GM21526 (cell line): ENCODE results near the gene PNPLA6.
"Not testable (repeated sequence)": the region's sequence is repeated elsewhere in the genome, so short reads cannot be mapped to it uniquely, and the experiment has no call there.

Source experiments
- ATAC-seq: cut with Tn5 transposase; IDR thresholded peaks from one replicate; pipeline ENCODE4 v1.9.1; 2021; ENCODE audit warnings: moderate library complexity; ENCODE audit not compliant: unreplicated experiment, low FRiP score

The PNPLA6 gene

DNA sequence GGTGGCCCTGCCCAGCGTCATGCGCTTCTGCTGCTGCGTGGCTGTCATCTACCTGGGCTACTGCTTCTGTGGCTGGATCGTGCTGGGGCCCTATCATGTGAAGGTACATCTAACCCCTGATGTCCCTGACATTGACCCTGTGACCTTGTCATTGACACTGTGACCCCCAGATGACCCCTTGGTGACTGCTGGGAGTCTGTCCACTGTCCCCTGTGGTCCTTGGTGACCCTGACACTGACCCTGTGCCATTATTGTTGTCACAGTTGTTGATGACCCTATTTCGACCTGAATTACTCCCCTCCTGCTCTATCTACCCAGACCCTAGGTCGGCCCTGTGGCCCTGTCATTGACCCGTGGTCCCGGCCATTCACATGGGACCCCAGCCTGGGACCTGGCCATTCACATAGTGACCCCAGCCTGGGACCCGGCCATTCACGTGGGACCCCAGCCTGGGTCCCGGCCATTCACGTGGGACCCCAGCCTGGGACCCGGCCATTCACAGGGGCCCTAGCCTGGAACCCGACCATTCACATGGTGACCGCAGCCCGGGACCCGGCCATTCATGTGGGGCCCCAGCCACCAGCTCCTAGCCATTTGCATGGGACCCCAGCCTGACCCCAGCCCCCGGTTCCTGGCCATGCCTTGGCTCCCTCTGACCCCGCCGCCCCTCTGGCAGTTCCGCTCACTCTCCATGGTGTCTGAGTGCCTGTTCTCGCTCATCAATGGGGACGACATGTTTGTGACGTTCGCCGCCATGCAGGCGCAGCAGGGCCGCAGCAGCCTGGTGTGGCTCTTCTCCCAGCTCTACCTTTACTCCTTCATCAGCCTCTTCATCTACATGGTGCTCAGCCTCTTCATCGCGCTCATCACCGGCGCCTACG lies 5.7 kb upstream of the PNPLA6 start:
- no peak for ATAC-seq

DNA sequence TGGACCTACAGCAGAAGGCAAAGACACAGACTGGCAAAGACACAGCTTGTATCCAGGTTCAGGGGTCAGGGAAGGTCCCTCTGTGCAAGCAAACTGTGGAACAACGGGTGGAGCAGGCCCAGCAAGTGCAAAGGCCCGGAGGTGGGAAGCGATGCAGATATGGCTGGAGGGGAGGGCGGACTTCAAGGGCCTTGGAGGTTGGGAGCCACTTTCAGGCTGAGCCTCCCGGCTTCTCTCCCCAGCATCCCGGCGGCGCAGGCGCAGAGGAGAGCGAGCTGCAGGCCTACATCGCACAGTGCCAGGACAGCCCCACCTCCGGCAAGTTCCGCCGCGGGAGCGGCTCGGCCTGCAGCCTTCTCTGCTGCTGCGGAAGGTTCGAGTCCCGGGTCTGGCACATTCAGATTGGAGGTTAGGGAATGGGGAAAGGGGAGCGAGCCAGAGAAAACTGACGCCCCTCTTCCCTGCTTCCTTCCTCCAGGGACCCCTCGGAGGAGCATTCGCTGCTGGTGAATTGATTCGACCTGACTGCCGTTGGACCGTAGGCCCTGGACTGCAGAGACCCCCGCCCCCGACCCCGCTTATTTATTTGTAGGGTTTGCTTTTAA lies 2.1 kb upstream of the PNPLA6 start:
- no peak for ATAC-seq

DNA sequence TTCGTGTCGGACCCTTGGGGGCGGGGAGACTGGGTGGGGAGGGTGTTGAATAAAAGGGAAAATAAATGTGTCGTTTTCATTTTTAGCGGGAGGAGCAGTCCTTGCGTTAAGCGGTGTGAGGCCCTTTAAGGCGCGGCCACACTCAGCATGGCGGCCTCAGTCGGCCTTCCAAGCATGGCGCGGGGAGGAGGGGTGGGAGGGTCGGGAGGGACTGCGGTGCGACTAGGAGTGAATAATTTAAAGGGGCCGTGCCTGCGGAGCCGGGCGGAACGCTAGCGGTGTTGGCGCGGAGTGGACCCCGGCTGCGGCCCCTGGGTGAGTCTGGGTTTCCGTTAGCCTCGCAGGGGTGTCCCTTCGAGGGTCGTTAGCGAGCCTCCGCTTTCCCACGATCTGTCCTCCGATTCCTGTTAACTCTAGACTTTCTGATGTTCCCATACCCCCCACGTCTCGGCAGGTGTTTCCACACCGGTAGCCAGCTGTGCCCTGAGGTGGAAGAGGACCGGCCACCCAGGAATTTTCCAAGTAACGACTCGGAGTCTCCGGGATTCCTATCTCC lies 1.5 kb upstream of the PNPLA6 start:
- no peak for ATAC-seq

DNA sequence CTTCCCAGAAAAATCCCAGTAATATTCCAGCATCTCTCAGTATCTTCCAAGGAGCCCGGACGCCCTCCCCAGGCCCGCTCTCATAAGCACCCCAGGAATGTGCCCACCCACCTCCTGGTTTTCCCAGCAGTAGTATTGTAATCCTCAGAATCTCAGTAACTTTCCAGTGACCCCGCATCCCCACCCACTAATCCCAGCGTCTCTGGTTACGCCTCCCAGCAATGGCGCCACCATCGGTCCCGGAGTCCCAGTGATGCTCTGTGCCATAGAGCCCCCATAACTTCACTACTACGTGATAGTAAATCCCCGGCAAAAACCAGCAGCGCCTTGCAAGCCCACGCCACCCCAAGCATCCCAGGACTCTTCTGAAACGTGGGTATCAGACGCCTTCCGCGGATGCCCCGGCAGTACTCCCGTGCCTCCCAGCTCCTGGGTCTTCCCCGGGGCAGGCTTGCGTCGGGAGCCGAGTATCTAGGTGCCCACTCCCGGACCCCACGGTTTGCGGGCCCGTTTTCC lies 928 bp upstream of the PNPLA6 start:
- ATAC-seq: no peak

DNA sequence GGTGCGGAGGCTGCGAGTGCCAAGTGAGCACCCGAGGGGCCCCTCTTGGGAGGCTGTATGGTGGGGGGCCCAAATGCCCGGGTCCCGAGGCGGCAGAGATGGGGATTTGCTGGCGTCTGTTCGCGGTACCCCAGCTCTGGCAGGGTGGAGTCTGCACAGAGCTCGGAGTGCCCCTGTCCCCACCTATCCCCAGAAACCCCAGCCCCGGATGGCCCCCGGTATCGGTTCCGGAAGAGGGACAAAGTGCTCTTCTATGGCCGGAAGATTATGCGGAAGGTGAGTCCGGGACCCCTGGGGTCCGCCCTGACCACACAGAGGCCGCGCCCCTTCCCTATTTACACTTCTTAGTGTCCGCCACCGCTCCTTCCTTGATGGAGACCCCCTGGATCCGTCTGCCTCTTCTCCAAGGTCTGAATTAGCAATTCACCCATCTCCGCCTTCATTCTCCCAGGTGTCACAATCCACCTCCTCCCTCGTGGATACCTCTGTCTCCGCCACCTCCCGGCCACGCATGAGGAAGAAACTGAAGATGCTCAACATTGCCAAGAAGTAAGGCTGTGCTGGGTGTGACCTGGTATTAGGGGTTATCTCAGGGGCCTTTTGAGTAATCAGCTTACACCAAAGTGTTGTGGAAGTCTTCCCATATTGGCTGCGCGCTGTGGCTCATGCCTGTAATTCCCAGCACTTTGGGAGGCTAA lies 630 bp downstream of the PNPLA6 start:
- ATAC-seq: peak; percentile 6

DNA sequence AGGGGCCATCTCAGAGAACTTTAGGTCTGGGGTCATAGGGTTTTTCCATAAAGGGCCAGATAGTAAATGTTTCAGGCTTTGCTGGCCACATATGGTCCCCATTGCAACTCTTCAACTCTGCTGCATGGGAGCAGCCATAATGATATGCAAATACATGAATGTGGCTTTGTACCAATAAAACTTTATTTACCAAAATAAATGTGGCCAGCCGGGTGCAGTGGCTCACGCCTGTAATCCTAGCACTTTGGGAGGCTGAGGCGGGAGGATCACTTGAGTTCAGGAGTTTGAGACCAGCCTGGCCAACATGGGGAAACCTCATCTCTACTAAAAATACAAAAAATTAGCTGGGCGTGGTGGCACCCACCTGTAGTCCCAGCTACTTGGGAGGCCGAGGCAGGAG lies 3.5 kb downstream of the PNPLA6 start:
- not testable (repeated sequence) for ATAC-seq

DNA sequence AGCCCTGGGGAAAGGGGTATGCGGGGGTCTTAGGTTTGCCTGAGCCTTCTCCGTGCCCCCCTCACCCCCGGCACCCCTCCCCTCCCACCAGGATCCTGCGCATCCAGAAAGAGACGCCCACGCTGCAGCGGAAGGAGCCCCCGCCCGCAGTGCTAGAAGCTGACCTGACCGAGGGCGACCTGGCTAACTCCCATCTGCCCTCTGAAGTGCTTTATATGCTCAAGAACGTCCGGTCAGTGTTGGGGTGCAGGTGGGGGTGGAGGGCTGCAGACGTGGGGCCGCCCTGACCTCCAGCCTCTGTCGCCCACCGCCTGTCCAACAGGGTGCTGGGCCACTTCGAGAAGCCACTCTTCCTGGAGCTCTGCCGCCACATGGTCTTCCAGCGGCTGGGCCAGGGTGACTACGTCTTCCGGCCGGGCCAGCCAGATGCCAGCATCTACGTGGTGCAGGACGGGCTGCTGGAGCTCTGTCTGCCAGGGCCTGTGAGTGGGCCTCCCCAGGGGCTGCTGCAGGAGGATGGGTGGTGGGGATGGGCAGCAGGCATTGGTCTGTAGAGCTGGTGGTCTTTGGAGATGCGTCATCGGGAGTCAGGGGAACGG lies 4.4 kb downstream of the PNPLA6 start:
- no peak for ATAC-seq

DNA sequence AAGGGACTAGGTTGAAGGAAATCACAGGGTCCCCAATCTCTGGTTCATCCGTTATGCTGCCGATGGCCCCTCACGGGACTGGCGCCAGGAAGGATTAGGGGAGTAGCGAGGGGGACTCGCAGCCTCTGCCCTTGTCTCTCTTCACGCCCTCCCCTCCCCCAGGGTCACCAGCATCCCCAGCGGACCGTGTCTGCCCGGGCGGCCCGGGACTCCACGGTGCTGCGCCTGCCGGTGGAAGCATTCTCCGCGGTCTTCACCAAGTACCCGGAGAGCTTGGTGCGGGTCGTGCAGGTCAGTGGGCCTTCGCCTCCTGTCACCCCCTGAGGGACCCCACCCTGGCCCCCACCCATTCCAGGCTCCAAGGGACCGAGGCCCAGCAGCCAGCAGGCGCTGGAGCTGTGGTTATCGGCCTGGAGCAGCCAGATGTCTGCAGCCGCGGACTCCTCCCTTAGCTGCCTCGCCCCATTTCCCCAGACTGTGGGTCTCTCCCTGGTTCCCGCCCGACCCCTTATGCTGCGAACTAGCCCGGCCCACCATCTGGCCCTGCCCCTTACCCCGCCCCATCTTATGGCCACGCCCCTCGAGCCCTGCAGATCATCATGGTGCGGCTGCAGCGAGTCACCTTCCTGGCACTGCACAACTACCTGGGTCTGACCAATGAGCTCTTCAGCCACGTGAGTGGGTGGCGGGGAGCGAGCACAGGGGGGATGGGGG lies 5.4 kb downstream of the PNPLA6 start:
- ATAC-seq: no peak

DNA sequence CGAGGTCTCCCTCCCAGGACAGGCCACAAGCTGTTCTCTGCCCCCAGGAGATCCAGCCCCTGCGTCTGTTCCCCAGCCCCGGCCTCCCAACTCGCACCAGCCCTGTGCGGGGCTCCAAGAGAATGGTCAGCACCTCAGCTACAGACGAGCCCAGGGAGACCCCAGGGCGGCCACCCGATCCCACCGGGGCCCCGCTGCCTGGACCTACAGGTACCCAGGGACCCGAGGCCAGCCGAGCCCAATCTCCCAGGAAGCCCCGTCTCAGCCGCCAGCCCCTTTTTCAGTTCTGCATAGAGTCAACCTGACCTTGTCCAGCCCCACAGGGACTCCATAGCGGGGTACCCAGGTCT lies 5.9 kb downstream of the PNPLA6 start:
- no peak for ATAC-seq

DNA sequence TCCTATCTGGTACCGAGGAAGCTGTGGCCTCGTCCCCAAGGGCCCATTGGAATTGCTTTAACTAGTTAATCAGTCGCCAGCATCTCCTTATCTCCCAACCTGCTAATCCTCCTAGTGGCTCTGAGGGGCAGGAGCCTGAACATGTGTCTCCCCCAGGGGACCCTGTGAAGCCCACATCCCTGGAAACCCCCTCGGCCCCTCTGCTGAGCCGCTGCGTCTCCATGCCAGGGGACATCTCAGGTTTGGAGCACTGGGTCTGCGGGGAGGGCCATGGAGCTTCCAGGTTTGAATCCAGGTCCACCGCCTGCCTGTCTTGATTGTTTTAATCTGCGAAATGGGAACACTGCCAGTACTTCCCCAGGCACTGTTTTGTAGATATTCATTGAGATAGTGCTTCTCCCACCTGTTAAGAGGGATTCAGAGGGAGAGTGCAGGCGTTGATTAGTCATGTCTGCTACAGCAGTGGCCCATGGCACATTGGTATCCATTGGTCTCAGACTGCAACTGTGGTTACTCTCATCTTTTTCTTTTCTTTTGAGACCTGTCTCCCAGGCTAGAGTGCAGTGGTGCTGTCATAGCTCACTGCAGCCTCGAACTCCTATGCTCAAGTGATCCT lies 6.4 kb downstream of the PNPLA6 start:
- no peak for ATAC-seq

DNA sequence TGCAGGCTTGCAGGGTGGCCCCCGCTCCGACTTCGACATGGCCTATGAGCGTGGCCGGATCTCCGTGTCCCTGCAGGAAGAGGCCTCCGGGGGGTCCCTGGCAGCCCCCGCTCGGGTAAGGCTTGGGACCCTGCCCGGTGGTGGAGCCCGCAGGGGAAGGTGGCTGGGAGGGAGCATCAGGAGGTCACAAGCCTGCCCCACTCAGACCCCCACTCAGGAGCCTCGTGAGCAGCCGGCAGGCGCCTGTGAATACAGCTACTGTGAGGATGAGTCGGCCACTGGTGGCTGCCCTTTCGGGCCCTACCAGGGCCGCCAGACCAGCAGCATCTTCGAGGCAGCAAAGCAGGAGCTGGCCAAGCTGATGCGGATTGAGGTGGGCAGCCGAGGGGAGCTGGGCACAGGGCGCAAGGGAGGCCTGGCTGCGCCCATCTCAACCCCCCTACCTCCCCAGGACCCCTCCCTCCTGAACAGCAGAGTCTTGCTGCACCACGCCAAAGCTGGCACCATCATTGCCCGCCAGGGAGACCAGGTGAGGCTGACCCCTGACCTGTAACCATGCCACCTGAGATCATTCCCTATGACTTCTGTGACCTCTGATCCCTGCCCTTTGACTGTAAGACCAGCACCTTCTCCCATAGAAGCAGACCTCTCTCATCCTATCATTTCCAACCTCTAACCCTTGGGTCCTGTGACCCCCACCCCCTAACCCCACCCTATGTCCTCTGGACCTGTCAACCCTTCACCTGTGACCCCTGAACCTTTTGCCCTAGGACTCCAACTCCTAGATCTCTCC lies 7.2 kb downstream of the PNPLA6 start:
- no peak for ATAC-seq

DNA sequence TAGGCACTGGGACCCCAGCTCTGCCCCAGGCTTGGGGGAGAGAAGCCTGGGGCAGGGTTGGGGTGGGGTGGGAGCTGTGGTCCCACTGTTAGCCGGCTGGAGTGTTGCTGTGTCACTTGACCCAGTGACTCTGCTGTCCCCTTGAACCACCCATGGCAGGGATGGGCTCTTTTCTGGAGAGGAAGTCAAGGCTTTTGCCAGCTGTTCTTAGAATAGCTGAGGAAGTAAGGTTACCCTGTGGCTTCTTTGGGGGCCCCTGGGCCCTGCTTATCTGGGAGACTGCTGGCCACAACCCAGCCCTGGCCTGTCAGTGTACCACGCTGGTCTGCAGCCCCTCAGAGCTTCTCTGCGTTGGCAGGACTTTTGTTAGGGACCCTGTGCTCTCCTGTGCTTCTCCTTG lies 9.1 kb downstream of the PNPLA6 start:
- ATAC-seq: no peak

DNA sequence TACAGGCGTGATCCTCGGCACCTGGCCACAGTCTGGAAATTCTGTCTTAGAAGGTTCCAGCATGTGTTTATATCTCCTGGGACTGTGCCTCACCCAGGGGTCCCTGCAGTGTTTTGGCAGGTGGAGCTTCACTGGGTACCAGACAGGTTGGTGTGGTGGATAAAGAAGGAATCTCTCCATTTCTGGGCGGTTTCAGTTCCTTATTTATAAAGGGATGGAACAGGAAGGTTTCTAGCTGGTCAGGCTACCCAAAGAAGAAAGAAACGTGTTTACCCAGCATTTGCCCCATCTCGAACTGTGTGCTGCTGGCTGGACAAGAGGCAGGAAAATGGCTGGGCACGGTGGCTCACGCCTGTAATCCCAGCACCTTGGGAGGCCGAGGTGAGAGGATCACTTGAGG lies 9.8 kb downstream of the PNPLA6 start:
- ATAC-seq: no peak

DNA sequence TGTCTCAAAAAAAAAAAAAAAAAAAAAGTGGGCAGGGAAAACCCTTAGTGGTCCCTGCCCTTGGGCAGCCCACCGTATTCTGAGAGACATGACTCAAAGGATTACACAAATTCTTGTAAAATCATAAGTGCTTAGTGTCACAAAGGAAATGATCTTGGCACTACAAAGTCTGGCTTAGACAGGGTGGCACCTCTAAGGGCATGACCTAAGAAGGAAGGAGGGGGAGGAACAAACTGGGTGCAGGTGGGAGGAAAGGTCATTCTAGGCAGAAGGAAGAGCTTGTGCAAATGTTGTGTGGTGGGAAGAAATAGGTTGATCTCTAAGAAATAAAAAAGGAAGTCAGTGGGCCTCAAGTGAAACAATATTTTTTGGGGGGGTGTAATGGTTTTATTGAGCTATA lies 10.4 kb downstream of the PNPLA6 start:
- ATAC-seq: no peak

DNA sequence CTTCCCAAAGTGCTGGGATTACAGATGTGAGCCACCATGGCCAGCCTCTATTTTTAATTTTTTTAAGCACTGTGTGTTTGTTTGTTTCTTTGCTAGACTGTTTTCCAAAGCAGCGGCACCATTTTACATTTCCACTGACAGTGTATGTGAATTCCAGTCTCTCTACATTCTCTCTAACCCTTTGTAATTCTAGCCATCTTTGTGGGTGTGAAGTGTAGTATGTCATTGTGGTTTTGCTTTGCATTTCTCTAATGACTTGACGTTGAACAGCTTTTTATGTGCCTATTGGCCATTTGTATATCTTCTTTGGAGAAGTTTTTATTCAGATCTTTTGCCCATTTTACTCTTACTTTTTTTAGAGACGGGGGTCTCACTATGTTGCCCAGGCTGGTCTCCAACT lies 11.6 kb downstream of the PNPLA6 start:
- no peak for ATAC-seq

DNA sequence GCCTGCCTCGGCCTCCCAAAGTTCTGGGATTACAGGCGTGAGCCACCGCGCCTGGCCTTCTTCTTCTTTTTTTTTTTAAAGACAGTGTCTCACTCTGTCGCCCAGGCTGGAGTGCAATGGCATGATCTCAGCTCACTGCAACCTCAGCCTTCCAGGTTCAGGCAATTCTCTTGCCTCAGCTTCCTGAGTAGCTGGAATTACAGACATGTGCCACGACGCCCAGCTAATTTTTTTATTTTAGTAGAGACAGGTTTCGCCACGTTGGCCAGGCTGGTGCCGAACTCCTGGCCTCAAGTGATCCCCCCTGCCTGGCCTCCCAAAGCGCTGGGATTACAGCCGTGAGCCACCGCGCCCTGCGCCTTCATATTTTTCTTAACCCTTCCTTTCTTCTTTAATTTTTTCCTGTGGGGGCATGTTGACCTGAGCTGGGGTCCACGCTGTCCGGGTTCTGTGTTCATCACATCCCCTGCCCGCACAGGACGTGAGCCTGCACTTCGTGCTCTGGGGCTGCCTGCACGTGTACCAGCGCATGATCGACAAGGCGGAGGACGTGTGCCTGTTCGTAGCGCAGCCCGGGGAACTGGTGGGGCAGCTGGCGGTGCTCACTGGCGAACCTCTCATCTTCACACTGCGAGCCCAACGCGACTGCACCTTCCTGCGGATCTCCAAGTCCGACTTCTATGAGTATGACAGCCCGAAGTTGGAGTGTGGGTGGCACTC lies 14.1 kb downstream of the PNPLA6 start:
- ATAC-seq: no peak

DNA sequence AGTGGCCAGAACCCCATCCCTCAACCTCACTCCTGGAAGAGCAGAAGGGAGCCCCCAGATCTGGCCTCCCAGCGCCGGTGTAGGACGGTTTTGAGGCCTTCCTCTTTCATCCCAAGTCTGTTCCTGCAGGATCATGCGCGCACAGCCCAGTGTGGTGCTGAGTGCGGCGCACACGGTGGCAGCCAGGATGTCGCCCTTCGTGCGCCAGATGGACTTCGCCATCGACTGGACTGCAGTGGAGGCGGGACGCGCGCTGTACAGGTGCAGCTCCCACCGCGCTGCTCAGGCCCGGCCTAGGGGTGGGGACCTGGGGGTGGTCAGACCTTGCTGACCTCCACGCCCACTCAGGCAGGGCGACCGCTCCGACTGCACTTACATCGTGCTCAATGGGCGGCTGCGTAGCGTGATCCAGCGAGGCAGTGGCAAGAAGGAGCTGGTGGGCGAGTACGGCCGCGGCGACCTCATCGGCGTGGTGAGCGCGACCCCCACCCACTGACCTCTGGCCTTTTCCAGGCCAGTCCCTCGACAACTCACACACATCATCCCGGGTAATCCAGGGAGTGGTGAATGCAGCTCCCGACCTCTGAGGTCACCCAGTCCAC lies 14.8 kb downstream of the PNPLA6 start:
- no peak for ATAC-seq
